Stimulated activated CD8-positive, alpha-beta memory T cell treated with anti-CD3 and anti-CD28 coated beads, Interleukin-4, amount 100 ng/mL, for 48 hours (primary cell): Measurements from ENCODE around the gene PTGES2.

ENCODE experiments used
- DNase-seq: peaks from one replicate; pipeline ENCODE4 v3.0.0-alpha.2; 2020

The PTGES2 gene

DNA sequence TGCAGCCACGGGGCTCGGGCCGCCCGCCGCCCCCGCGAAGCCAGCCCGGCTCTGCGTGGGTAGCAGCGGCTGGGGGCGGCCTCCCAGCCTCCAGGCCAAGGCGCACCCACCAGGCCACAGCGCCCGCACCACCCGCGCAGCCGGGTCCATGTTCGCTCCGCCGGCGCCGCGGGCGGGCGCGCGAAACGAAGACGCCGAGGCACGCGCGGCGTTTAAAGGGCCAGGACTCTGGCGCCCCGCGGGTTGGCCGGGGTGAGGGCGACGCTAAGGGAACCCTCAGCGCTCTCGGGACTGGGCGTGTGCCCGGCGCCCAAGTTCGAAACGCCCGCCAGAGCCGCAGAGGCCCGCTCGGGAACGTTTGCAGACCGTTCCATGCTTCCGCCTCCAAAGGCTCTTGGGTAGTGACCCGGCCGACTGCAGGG is at the start of gene PTGES2:
TSS of gene PTGES2 (minus strand) at position 162 of the 422 bp plus-strand sequence. CDS start at position 150, 12 bp downstream.
- DNase-seq = peak; percentile 82

- DNase-seq = no peak
These were observed 48.2 kb upstream of the PTGES2 start for GRCh38 chr9:128175726-128176125.

- no peak for DNase-seq
These were observed 47.6 kb upstream of the PTGES2 start for GRCh38 chr9:128175102-128175563.

DNA sequence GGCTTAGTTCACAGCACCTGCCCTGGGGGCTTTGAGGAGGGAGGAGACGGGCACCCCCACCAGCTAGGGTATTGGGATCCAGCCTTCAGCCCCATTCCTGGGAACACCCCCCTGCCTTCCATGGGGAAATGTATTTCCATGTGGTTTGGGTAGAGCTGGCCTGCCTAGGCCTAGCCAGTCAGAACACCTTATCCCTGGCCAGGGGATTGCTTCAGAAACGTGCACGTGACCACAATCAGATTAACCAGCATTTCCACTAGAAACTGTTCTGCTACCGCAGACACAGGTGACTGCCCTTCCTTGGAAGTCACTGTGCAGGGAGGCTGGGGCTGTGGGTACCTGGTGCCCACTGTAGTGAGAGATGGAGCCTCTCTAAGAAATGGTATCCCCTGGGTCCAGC is 46.5 kb upstream of the PTGES2 start:
- no peak for DNase-seq

- DNase-seq = no peak
These were observed 42.4 kb upstream of the PTGES2 start for GRCh38 chr9:128169925-128170324.

GRCh38 chr9:128169492-128169891 is 42.0 kb upstream of the PTGES2 start:
- no peak for DNase-seq

DNA sequence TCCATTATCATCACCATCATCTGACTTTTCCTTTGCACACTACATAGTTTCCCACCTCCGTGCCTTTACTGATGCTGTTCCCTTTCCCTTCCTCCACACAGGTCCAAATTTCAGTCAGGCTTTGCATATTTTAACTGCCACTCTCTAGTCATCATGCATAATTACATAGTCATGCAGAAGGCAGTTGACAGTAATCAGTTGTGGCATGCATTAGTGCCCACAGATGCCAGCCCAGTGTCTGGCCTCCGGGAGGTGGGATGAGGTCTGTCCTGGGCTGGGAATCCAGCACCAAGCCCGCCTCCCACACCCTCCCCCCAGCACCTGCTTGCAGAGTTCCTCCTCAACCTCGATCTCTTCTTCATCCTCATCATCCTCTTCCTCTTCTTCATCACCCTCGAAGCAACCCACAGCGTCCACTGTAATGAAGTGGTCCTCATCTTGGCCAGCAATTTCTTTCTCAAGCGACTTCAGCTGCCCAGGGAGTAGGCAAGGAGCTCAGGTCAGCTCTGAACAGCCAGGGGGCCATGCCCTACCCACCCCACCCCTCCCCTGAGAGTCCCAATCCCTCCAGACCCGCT is 41.3 kb upstream of the PTGES2 start:
- no peak for DNase-seq

- DNase-seq = no peak
These were observed 39.7 kb upstream of the PTGES2 start for GRCh38 chr9:128167209-128167608.

- DNase-seq = no peak
These were observed 38.6 kb upstream of the PTGES2 start for GRCh38 chr9:128166169-128166568.

- DNase-seq = no peak
These were observed 36.9 kb upstream of the PTGES2 start for GRCh38 chr9:128164307-128164885.

- DNase-seq = no peak
These were observed 36.2 kb upstream of the PTGES2 start for GRCh38 chr9:128163523-128164306.

- DNase-seq = no peak
These were observed 35.5 kb upstream of the PTGES2 start for GRCh38 chr9:128163027-128163515.

DNA sequence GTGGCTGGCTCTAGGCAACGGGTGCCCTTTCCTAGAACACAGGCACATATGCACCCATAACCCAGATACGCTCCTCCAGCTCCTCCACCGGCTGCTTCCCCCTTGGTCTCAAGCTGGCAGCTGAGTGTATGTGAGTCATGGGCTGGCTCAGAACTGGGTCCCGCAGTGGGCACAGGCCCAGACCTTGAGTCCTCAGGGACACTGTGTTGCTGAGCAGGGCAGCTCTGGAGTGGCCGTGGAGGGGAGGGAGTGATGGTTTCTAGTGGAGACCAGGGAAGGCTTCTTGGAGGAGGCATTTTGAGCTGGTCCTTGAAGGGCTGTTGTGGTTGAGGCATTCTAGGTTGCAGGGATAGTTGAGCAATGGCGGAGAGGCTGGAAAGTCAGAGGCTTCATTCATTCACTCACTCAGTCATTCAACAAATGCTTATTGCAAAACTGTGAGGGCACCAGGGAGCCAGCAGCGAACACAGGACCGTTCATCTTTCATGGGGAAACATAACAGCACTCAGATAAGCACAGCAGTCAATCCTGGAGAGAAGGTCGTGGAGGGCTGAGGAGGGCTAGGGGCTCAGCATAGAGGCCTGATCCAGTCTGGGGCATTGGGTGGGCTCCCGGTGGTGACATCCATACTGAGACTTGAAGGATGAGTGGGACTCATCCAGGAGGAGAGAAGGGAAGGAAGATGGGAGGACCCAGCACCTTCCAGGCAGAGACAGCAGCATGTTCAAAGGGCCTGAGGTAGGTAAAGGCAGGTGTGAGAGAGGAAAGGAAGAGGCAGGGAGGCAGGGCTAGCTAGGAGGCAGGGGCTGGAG is 34.9 kb upstream of the PTGES2 start:
- DNase-seq = no peak

DNA sequence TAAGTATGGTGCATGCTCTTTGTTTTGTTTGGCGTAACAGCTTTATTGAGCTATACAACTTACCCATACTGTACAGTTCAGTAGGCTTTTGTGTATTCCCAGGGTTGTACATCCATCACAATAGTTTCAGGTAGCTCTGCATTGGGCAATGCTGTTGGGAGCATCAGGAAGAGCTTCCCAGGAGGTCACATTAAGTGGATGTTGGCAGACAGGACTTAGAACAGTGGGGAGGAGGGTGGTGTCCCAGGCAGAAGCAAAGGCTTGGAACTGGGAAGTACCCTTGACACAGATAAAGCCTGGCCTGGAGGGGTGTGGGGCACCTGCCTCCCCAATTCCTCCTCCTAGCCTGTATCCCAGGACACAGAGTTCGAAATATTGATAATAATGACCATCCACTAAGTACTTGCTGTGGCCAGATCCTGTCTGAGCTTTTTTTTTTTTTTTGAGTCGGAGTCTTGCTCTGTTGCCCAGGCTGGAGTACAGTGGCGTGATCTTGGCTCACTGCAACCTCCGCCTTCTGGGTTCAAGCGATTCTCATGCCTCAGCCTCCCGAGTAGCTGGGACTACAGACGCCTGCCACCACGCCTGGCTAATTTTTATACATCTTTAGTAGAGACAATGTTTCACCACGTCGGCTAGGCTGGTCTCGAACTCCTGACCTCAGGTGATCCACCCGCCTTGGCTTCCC is 33.8 kb upstream of the PTGES2 start:
- DNase-seq = no peak

DNA sequence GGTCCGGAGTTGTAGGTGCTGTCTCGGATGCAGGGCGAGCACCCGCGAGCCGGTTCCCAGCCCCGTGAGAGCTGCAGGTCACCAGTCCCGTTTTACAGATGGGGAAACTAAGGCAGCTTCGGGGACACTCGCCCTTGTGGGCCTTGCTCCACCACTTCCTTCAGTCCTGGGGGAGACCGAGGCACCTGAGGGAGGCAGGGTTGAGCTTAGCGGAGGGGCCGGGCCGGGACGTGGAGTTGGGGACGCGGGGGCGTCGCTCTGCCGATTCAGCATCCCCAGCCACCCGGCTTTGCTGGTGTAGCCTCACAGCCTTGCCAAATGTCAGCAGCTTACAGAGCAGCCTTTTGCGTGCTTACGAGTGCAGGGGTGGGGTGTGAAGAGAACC is 33.1 kb upstream of the PTGES2 start:
- DNase-seq = peak; percentile 72

- peak; percentile 97 for DNase-seq
These were observed 32.5 kb upstream of the PTGES2 start, which contains the start of gene BBLN for GRCh38 chr9:128159784-128160602. BBLN (plus strand) TSS chr9:128160265; CDS start chr9:128160408, 143 bp downstream.

- peak; percentile 56 for DNase-seq
These were observed 31.9 kb upstream of the PTGES2 start for GRCh38 chr9:128159522-128159783.

GRCh38 chr9:128155736-128156500 is 28.4 kb upstream of the PTGES2 start:
- no peak for DNase-seq

- no peak for DNase-seq
These were observed 26.6 kb upstream of the PTGES2 start for GRCh38 chr9:128153947-128154695.
